ENCODE measurements around the gene CFAP299.

DNA sequence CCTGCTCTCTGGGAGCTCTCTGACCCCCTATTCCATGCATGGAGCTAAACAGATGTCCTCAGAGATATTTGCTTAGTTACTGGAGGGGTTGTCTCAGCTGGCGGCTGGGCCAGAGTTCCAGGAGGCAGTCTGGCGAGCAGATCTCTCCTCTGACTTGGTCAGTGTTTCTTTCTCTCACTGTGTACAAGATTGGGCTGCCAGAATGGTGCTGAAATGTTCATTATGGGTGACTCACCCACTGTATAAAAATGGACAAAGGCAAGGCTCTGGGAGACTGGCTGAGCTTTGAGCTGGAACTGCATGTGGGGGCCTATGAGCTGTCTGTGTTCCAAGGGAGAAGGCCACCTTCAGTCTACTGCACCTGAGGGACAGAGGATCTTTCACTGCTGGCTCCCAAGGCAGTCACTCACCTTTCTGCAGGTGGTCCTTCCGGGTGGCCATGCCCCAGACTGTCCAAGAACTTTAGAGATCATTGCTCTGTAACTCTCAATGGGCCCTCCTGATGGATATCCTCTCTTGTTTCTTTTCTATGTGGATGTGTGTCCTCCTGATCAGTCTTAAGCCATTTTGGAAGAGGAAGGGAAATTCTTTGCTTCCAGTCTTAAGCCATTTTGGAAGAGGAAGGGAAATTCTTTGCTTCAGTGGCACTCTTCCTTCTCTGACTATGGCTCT, 88.2 kb downstream of the CFAP299 start:
- TF ChIP-seq, protein P1, sequence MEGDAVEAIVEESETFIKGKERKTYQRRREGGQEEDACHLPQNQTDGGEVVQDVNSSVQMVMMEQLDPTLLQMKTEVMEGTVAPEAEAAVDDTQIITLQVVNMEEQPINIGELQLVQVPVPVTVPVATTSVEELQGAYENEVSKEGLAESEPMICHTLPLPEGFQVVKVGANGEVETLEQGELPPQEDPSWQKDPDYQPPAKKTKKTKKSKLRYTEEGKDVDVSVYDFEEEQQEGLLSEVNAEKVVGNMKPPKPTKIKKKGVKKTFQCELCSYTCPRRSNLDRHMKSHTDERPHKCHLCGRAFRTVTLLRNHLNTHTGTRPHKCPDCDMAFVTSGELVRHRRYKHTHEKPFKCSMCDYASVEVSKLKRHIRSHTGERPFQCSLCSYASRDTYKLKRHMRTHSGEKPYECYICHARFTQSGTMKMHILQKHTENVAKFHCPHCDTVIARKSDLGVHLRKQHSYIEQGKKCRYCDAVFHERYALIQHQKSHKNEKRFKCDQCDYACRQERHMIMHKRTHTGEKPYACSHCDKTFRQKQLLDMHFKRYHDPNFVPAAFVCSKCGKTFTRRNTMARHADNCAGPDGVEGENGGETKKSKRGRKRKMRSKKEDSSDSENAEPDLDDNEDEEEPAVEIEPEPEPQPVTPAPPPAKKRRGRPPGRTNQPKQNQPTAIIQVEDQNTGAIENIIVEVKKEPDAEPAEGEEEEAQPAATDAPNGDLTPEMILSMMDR (IDR thresholded peaks at IDR 0.05; ENCODE audit: low read length) = no peak
- TF ChIP-seq EZH2 (IDR thresholded peaks at IDR 0.05; ENCODE audit: borderline replicate concordance, low read length) = no peak
